Mucosa of stomach (tissue), 1 donor: Measurements from ENCODE around the gene TCF20.

Source experiments
- H3K27me3 ChIP-seq: one replicate; pipeline ENCODE4 v1.7.0; 2013; ENCODE audit warnings: mild to moderate bottlenecking, low read length; ENCODE audit not compliant: control insufficient read depth, insufficient read depth
- H3K36me3 ChIP-seq: one replicate; pipeline ENCODE4 v1.7.0; 2013; ENCODE audit warnings: low read length; ENCODE audit not compliant: control insufficient read depth, insufficient read depth
- H3K4me1 ChIP-seq: one replicate; pipeline ENCODE4 v1.7.0; 2013; ENCODE audit warnings: mild to moderate bottlenecking, low read length; ENCODE audit not compliant: control insufficient read depth, insufficient read depth
- H3K4me3 ChIP-seq: one replicate; pipeline ENCODE4 v1.7.0; 2013; ENCODE audit warnings: low read length
- H3K9ac ChIP-seq: one replicate; pipeline ENCODE4 v1.7.0; 2013; ENCODE audit warnings: mild to moderate bottlenecking, low read length, moderate library complexity
- H3K9me3 ChIP-seq: one replicate; pipeline ENCODE4 v1.7.0; 2013; ENCODE audit warnings: mild to moderate bottlenecking, low read length, moderate library complexity; ENCODE audit not compliant: control insufficient read depth
- donor health status: Pancreatic carcinoma.

TCF20 gene

GRCh38 chr22:42261296-42261695 is 9.2 kb downstream of the TCF20 start:
- Histone ChIP-seq H3K4me1 (peaks cover 19% of the 10 kb centered on the region), H3K9me3 (no peaks in the 10 kb centered on the region), H3K9ac (no peak overlapping the region), H3K36me3 (no peaks in the 10 kb centered on the region), H3K27me3 (no peaks in the 10 kb centered on the region), H3K4me3 (no peak overlapping the region)

DNA sequence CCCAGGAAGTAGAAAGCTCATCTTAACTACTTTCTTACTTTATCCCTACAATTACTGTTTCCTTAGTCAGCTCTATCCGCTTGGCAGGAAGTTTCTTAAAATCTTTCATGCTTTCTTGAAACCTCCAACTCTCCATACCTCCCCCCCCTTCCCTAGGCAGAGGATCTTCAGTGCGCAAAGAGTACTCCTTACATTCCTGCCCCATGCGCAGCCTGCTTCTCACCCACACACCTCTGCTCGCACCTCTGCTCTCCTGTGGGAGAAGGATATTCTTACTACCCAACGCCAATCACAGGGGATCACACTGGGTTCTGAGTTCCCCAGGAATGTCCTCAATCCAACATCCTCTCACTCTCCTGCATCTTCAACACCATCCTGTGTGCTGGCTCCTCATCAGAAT is 12.3 kb downstream of the TCF20 start:
- no peaks in the 10 kb centered on the region for H3K9me3 ChIP-seq
- H3K27me3 ChIP-seq = no peaks in the 10 kb centered on the region
- H3K9ac ChIP-seq = no peak overlapping the region
- H3K4me3 ChIP-seq = no peak overlapping the region
- H3K36me3 ChIP-seq = no peaks in the 10 kb centered on the region
- H3K4me1 ChIP-seq = peaks cover 8% of the 10 kb centered on the region

- no peak overlapping the region for H3K4me3 ChIP-seq
- H3K4me1 ChIP-seq = peaks cover 8% of the 10 kb centered on the region
- no peaks in the 10 kb centered on the region for H3K9me3 ChIP-seq
- no peak overlapping the region for H3K9ac ChIP-seq
- no peaks in the 10 kb centered on the region for H3K27me3 ChIP-seq
- no peaks in the 10 kb centered on the region for H3K36me3 ChIP-seq
Observed at GRCh38 chr22:42257386-42257785, 13.1 kb downstream of the TCF20 start.

DNA sequence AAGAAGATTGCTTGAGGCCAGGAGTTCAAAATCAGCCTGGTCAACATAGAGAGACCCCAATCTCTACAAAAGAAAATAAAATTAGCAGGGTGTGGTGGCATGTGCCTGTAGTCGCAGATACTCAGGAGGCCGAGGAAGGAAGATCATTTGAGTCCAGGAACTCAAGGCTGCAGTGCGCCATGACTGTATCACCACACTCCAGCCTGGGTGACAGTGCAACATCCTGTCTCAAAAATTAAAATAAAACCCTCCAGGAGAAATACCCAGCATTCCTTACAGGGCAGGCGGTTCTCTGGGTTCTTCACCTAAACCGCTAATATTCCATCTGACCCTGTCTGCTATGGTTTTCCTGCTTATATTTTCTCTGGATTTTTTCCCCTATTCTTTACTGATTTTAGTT is 13.5 kb downstream of the TCF20 start:
- Histone ChIP-seq H3K9ac (no peak overlapping the region), H3K4me1 (peaks cover 8% of the 10 kb centered on the region), H3K4me3 (no peak overlapping the region), H3K27me3 (no peaks in the 10 kb centered on the region), H3K9me3 (no peaks in the 10 kb centered on the region), H3K36me3 (no peaks in the 10 kb centered on the region)

GRCh38 chr22:42256220-42256619 is 14.2 kb downstream of the TCF20 start:
- Histone ChIP-seq H3K9me3 (no peaks in the 10 kb centered on the region), H3K9ac (no peak overlapping the region), H3K27me3 (no peaks in the 10 kb centered on the region), H3K4me3 (no peak overlapping the region), H3K4me1 (peaks cover 8% of the 10 kb centered on the region), H3K36me3 (no peaks in the 10 kb centered on the region)

GRCh38 chr22:42249831-42250230 is 20.6 kb downstream of the TCF20 start:
- Histone ChIP-seq H3K9ac (no peak overlapping the region), H3K36me3 (no peaks in the 10 kb centered on the region), H3K27me3 (no peaks in the 10 kb centered on the region), H3K4me1 (no peaks in the 10 kb centered on the region), H3K4me3 (no peak overlapping the region), H3K9me3 (no peaks in the 10 kb centered on the region)

- Histone ChIP-seq H3K4me1 (no peaks in the 10 kb centered on the region), H3K9ac (no peak overlapping the region), H3K27me3 (no peaks in the 10 kb centered on the region), H3K4me3 (no peak overlapping the region), H3K9me3 (no peaks in the 10 kb centered on the region), H3K36me3 (no peaks in the 10 kb centered on the region)
Observed at GRCh38 chr22:42248995-42249394, 21.5 kb downstream of the TCF20 start.

GRCh38 chr22:42247596-42247995 is 22.9 kb downstream of the TCF20 start:
- Histone ChIP-seq H3K9ac (no peak overlapping the region), H3K4me3 (no peak overlapping the region), H3K27me3 (no peaks in the 10 kb centered on the region), H3K36me3 (no peaks in the 10 kb centered on the region), H3K9me3 (no peaks in the 10 kb centered on the region), H3K4me1 (no peaks in the 10 kb centered on the region)

DNA sequence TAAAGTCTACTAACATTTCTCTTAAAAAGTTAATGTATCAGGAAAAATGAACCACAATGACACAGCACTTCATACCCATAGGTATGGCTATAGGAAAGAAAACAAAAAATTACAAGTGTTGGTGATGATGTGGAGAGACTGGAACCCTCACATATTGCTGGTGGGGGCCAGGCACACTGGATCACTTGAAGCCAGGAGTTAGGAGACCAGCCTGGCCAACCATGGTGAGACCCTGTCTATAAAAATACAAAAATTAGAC is 26.7 kb downstream of the TCF20 start:
- H3K4me3 ChIP-seq = no peak overlapping the region
- no peaks in the 10 kb centered on the region for H3K4me1 ChIP-seq
- H3K27me3 ChIP-seq = no peaks in the 10 kb centered on the region
- H3K9me3 ChIP-seq = no peaks in the 10 kb centered on the region
- H3K36me3 ChIP-seq = no peaks in the 10 kb centered on the region
- no peak overlapping the region for H3K9ac ChIP-seq

GRCh38 chr22:42236848-42237247 is 33.6 kb downstream of the TCF20 start:
- Histone ChIP-seq H3K27me3 (no peaks in the 10 kb centered on the region), H3K9ac (no peak overlapping the region)

GRCh38 chr22:42236268-42236667 is 34.2 kb downstream of the TCF20 start:
- no peaks in the 10 kb centered on the region for H3K9me3 ChIP-seq
- no peak overlapping the region for H3K4me3 ChIP-seq
- H3K9ac ChIP-seq = no peak overlapping the region
- no peaks in the 10 kb centered on the region for H3K4me1 ChIP-seq
- H3K27me3 ChIP-seq = no peaks in the 10 kb centered on the region
- H3K36me3 ChIP-seq = no peaks in the 10 kb centered on the region

More at GRCh38 chr22:42236848-42237247, 33.6 kb downstream of the TCF20 start:
- Histone ChIP-seq H3K4me1 (no peaks in the 10 kb centered on the region), H3K36me3 (no peaks in the 10 kb centered on the region), H3K9me3 (no peaks in the 10 kb centered on the region), H3K4me3 (no peak overlapping the region)

DNA sequence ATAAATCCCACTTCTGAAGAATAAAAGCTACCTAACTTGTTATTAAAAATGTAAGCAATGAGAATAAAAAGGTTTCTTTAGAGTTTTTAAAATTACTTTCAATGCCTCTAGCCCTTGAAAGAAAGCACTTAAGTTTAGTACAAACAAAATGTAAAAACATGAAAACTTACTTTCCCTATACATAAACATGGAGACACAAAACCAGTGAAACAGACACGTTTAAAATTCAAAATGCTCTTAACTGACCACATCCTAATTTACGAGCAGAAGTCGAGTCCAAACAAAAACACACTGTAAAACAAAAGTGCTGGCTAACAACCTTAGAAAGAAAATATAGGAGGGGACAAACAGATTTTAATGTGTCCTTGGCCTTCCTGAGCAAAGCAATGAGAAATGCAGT is 36.6 kb downstream of the TCF20 start:
- no peaks in the 10 kb centered on the region for H3K27me3 ChIP-seq
- no peak overlapping the region for H3K9ac ChIP-seq
- H3K36me3 ChIP-seq = no peaks in the 10 kb centered on the region
- no peaks in the 10 kb centered on the region for H3K9me3 ChIP-seq
- H3K4me1 ChIP-seq = peaks cover 8% of the 10 kb centered on the region
- no peak overlapping the region for H3K4me3 ChIP-seq

GRCh38 chr22:42231929-42232328 is 38.5 kb downstream of the TCF20 start:
- no peak overlapping the region for H3K4me3 ChIP-seq

More at GRCh38 chr22:42231929-42232328, 38.5 kb downstream of the TCF20 start:
- Histone ChIP-seq H3K4me1 (peaks cover 8% of the 10 kb centered on the region), H3K9ac (no peak overlapping the region), H3K36me3 (no peaks in the 10 kb centered on the region), H3K9me3 (no peaks in the 10 kb centered on the region), H3K27me3 (no peaks in the 10 kb centered on the region)
